Hematopoietic multipotent progenitor cell treated with erythropoietin and hydrocortisone succinate and interleukin-3 and kit ligand, for 17 days (in vitro differentiated cells): ENCODE measurements around the gene FAM107B.
"Not testable (repeated sequence)": the region's sequence is repeated elsewhere in the genome, so short reads cannot be mapped to it uniquely, and the experiment has no call there.

Experiments
- DNase-seq: peaks from one replicate; pipeline ENCODE4 v3.0.0-alpha.2; 2015; ENCODE audit warnings: low spot score

Gene FAM107B

DNA sequence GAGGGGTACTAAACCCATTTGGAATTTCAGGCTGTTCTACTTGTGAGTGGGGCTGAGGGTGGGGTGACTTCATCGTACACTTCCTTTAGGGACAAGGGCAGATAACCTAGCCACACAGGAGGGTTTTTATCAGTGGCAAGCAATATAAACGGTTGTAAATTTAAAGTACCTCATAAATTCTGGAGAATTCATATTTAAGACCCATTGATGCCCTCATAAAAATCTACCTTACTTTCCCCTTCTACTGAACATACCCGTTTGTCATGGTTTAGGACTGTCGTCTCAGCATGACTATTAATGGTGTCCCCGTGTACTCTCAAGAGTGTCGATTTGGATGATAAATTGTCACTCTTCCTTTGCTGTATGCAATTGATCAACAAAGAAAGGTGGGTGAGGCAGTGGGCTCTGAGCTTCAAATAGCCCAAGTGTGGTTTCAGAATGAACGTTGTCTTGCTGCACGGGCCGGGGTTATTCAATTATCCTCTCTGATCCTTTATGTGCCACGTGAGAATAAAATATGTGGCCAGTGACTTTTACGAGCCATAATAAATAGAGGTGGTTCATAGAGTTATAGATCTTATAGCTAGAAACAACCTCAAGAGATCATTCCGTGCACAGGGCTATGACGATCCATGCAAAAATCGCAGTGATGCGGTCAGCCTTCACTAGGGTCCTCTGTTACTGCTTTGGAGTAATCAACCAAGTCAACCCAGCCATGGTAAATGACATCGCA lies 82.2 kb downstream of the FAM107B start:
- DNase-seq: no peak

GRCh38 chr10:14691359-14691758 lies 83.3 kb downstream of the FAM107B start:
- DNase-seq: no peak

GRCh38 chr10:14688606-14689005 lies 86.1 kb downstream of the FAM107B start:
- no peak for DNase-seq

DNA sequence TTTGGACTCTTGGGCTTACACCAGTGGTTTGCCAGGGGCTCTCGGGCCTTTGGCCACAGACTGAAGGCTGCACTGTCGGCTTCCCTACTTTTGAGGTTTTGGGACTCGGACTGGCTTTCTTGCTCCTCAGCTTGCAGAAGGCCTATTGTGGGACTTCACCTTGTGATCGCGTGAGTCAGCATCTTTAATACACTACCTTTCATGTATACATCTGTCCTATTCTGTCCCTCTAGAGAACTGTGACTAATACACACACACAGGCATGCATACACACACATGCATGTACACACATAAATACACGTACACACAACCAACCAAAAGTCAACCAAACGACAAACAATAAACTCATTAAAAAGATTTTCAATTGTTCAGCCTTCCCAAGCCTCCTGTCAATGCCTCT lies 86.5 kb downstream of the FAM107B start:
- not testable (repeated sequence) for DNase-seq

GRCh38 chr10:14687340-14687739 lies 87.4 kb downstream of the FAM107B start:
- no peak for DNase-seq

DNA sequence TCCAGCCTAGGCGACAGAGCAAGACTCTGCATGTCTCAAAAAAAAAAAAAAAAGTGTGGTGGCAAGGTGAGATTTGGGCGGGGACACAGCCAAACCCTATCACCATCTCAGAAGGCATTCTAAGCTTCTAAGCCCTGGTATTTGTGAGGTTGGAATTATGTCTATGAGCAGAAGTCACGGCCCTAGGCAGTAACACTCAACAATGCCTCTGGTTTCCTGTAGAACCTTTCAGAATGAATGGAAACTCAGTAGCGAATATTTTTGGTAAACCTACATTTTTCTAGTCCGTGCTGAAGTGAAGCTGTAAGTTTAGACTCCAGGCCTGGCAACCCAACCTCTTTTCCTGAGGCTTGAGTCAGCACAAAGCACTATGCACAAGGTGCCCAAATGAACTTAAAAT lies 88.3 kb downstream of the FAM107B start:
- DNase-seq: no peak

GRCh38 chr10:14684354-14684753 lies 90.3 kb downstream of the FAM107B start:
- no peak for DNase-seq

DNA sequence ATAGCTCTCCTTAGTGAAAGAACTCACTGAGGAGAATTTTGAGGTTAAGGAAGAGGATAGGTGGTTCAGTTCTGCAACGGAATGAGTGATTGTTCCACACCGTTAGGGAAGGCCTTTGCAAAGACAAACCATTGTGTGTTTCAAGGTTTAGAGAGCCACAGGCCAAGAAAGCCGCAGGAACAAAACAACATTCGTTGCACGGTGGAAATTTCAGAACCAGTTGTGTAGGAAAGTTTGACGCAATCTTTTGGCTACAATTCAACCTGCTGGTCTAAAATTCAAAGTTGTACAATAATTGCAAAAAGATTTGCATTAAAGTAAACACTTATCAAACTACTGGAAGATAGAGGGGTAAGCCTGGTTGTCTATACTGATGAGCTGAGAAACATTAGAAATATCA lies 91.4 kb downstream of the FAM107B start:
- no peak for DNase-seq

DNA sequence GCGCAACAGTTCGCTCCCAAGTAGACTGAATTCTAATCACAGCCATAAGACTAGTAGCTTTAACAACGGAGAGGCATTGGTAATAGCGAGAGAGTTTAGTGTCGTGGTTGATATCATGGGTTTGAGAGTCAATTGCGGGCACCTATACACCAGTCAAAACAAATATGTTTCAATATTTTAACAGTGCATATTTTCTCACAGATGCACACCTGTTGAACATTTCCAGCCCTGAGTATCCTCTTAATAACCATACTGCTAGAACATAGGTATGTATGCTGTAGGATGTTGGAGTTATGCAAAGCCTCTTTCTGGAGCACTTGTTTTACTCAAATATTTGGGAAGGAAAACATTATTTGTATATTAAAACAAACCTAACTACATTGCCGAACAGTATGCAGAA lies 92.9 kb downstream of the FAM107B start:
- DNase-seq: no peak

DNA sequence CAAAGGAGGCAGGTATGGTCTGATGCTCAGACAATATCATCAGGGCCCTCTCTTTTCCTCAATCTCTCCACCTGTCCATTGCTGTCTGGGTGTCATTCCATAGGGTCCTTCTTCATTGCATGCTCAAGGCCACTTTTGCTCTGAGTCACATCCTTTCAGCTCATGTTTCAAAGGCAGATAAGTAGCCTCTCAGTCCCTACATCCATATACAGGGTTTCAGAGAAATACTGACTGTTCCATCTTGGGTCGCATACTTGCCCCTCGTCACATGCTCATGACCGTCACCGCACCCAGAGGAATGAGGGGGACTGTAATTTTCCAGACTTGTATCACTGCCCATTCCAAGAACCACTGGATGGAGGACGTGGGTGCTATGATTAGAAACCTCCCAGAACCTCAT lies 93.4 kb downstream of the FAM107B start:
- DNase-seq: no peak

GRCh38 chr10:14678637-14679036 lies 96.1 kb downstream of the FAM107B start:
- no peak for DNase-seq

- DNase-seq: no peak
These were observed 98.0 kb downstream of the FAM107B start for GRCh38 chr10:14676732-14677131.

DNA sequence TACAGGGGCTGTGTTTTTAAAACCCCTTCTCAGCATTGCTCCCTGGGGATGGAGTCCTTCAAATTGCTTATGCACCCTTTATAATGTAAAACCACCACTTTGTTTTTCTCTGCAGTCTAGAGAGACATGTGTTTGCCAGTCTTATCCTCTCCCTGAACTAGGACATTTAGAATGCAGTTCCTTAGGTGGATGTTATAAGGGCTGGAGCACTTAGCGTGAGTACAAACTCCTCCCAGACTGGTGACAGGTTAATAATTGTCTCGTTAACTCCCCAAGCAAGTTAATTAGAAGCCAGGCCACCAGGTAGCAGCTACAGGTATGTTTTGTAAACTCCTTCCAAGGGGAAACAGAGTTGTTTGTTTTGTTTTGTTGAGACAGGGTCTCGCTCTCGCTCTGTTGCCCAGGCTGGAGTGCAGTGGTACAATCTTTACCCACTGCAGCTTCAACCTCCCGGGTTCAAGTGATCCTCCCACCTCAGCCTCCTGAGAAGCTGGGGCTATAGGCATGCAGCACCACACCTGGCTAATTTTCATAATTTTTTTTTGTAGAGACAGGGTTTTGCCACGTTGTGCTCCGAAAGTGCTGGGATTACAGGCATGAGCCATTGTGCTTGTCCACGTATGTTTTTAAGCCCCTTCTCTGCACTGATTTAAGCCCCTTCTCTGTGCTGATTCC lies 100.2 kb downstream of the FAM107B start:
- no peak for DNase-seq

DNA sequence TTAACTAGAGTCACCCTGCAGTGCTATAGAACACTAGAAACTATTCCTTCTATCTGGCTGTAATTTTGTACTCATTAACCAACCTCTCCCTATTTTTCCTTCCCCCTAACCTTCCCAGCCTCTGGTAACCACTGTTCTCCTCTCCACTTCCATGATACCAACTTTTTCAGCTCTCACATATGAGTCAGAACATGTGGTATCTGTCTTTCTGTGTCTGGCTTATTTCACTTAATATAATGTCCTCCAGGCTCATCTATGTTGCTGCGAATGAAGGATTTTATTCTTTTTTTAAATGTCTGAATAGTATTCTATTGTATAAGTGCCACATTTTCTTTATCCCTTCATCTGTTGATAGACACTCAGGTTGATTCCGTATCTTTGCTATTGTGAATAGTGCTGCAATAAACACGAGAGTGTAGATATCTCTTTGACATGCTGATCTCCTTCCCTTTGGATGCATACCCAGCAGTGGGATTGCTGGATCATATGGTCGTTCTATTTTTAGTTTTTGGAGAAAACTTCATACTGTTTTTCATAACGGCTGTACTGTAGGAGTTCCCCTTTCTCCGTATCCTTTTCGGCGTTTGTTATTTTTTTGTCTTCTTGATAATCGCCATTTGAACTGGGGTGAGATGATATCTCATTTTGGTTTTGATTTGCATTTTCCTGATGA lies 101.4 kb downstream of the FAM107B start:
- no peak for DNase-seq

DNA sequence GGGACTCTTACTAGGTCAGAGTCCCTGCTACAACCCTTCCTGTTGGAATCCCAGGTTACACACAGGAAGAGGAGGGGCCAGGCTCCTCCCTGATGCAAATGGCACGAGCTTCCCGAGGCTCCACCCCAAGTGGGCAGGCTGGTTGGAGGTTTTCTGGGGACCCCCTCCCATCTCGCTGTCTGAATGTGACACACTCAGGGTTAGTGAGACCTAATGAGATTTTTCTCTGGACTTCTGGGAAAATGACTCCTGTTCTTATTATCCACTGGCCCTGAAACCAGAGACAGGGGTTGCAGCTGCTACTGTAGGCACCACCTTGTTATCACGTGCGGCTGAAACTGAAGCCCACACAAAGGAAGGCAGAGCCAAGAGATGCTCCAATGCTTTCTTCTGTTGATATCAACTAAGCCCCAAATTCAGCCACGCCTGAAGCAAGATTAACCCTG lies 103.3 kb downstream of the FAM107B start:
- DNase-seq: no peak

- DNase-seq: no peak
These were observed 104.0 kb downstream of the FAM107B start for GRCh38 chr10:14670551-14671240.

DNA sequence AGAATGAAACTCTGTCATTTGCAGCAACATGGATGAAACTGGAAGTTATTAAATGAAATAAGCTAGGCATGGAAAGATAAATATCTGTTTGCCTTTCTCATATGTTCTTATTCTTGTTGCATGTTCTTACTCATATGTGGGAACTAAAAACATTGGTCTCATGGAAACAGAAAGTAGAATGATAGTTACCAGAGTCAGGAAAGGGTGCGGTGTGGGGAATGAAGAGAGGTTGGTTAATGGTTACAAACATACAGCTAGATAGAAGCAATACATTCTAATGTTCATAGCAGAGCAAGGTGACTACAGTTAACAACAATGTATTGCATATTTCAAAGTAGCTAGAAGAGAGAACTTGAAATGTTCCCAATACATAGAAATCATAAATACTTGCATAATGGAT lies 105.1 kb downstream of the FAM107B start:
- no peak for DNase-seq

- no peak for DNase-seq
These were observed 106.9 kb downstream of the FAM107B start for GRCh38 chr10:14667781-14668180.

GRCh38 chr10:14667280-14667679 lies 107.4 kb downstream of the FAM107B start:
- no peak for DNase-seq

DNA sequence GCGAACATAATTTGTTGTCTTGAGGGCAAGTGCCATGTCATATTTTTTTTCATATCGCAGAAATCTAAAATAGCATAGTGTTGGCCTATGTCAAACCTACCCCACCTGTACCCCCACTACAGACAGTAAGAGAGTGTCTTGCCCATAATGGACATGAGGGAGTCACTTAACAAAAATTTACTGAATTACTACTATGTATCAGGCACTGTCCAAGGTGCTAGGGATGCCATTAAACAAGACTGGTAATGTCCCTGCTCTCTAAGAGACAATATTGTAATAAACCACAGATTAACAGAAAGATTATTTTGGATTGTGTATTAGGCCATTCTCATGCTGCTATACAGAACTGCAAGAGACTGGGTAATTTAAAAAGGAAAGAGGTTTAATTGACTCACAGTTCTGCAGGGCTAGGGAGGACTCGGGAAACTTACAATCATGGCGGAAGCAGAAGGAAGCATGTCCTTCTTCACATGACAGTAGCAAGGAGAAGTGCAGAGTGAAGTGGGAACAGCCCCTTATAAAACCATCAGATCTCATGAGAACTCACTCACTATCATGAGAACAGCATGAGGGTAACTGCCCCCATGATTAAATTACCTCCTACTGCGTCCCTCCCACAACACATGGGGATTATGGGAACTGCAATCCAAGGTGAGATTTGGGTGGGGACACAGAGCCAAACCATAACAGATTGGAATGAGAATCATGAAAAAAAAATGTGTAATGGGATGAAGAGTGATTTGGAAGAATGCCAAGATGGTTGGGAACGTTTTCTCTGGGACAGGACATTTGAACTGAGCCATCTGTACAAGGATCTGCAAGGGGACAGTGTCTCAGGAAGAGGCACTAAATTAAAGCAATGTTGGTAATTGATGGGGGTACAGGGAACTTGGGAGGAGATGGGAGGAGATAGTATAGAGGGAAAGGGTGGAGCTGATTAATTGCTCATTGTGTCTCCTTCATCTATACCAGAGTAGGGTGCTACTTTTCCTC lies 108.5 kb downstream of the FAM107B start:
- DNase-seq: no peak

GRCh38 chr10:14665304-14665703 lies 109.4 kb downstream of the FAM107B start:
- no peak for DNase-seq
